Heart left ventricle (tissue), 13 donors: ENCODE results near the gene AP3B1.

Experiments
- POLR2A ChIP-seq, 2 donors: fragments of 450-650 bp; IDR thresholded peaks; one replicate each; pipeline ENCODE4 v1.6.1; 2017; ENCODE audit warnings: antibody characterized with exemption in 2 of 2, mild to moderate bottlenecking in 2 of 2, moderate library complexity in 2 of 2
- TF ChIP-seq, protein P1 (sequence below), 12 donors: fragments of 200-600 bp; sonication (generic) in 4 of 12; IDR thresholded peaks; one replicate each; pipeline versions ENCODE4 v1.5.0 to v1.8.0; 2018 to 2022; ENCODE audit warnings: antibody characterized with exemption in 12 of 12, mild to moderate bottlenecking in 5 of 12
- donor health status: ischemic (EF 13 %, LVEDD 7.1; RV severe dilation, severe dysfunction).
- donor health status: DM: no; HTN: yes; CAD: no.
- donor health status: DM: no; HTN: no; CAD: no.
- donor health status: ischemic (EF 25% LVEDD 6.9; RV normal size, moderate dysfunction).
- donor health status: ischemic (EF 25% LVEDD 5.7; RV mildly dilated, moderate dysfunction).
- donor health status: ischemic (EF 35%, LVEDD 5.7; RV mildly dilated, moderate dysfunction).
- donor health status: nonischemic (EF 11% LVEDD 7.7; RV severe dilation, severe dysfunction).
- donor health status: DM: yes; HTN: yes; CAD: no.
- donor health status: PGD.
- donor health status: ischemic (EF 29% LVEDD 5.4; RV normal size, mild dysfunction).
- donor health status: nonischemic (EF 23%, LVEDD 6.1; RV moderate dilation, normal function).

DNA sequence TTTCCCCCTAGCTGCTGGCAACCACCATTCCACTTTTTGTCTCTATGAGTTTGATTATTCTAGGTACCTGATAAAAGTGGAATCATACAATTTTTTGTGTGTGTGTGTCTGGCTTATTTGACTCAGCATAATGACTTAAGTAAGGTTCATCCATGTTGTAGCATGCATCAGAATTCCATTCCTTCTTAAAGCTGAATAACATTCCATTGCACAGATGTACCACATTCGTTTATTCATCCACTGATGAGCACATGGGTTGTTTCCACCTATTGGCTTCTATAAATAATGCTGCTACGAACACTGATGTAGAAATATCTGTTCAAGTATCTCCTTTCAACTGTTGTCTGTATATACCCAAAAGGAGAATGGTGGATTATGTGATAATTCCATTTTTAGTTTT lies 33.7 kb downstream of the AP3B1 start:
- TF ChIP-seq, protein P1, sequence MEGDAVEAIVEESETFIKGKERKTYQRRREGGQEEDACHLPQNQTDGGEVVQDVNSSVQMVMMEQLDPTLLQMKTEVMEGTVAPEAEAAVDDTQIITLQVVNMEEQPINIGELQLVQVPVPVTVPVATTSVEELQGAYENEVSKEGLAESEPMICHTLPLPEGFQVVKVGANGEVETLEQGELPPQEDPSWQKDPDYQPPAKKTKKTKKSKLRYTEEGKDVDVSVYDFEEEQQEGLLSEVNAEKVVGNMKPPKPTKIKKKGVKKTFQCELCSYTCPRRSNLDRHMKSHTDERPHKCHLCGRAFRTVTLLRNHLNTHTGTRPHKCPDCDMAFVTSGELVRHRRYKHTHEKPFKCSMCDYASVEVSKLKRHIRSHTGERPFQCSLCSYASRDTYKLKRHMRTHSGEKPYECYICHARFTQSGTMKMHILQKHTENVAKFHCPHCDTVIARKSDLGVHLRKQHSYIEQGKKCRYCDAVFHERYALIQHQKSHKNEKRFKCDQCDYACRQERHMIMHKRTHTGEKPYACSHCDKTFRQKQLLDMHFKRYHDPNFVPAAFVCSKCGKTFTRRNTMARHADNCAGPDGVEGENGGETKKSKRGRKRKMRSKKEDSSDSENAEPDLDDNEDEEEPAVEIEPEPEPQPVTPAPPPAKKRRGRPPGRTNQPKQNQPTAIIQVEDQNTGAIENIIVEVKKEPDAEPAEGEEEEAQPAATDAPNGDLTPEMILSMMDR (IDR thresholded peaks at IDR 0.05): no peak
- no peak for TF ChIP-seq POLR2A (IDR thresholded peaks at IDR 0.05)
